ENCODE measurements around the gene MT1HL1.
"Not testable (repeated sequence)": the region's sequence is repeated elsewhere in the genome, so short reads cannot be mapped to it uniquely, and the experiment has no call there.

Gene MT1HL1

GRCh38 chr1:237016626-237017025, 12.4 kb upstream of the MT1HL1 start:
- no peak for DNase-seq (ENCODE audit: low read depth)

GRCh38 chr1:237013608-237014007, 9.4 kb upstream of the MT1HL1 start:
- DNase-seq (ENCODE audit: low read depth) = no peak

- DNase-seq (ENCODE audit: low read depth) = no peak
These were observed 8.6 kb upstream of the MT1HL1 start for GRCh38 chr1:237012788-237013383.

- no peak for DNase-seq (ENCODE audit: low read depth)
These were observed 8.1 kb upstream of the MT1HL1 start for GRCh38 chr1:237012361-237012760.

GRCh38 chr1:237011432-237011831, 7.2 kb upstream of the MT1HL1 start:
- no peak for DNase-seq (ENCODE audit: low read depth)

- DNase-seq (ENCODE audit: low read depth) = no peak
These were observed 5.4 kb upstream of the MT1HL1 start for GRCh38 chr1:237009611-237010010.

GRCh38 chr1:237007147-237007881, 3.1 kb upstream of the MT1HL1 start:
- DNase-seq (ENCODE audit: low read depth) = no peak

- no peak for DNase-seq (ENCODE audit: low read depth)
These were observed 1.4 kb upstream of the MT1HL1 start for GRCh38 chr1:237005674-237006073.

- no peak for DNase-seq (ENCODE audit: low read depth)
These were observed 725 bp downstream of the MT1HL1 start for GRCh38 chr1:237003516-237003915.

- no peak for DNase-seq (ENCODE audit: low read depth)
These were observed 4.0 kb downstream of the MT1HL1 start for GRCh38 chr1:237000191-237000590.

GRCh38 chr1:236998546-236998945, 5.7 kb downstream of the MT1HL1 start:
- no peak for DNase-seq (ENCODE audit: low read depth)

- DNase-seq (ENCODE audit: low read depth) = no peak
These were observed 6.4 kb downstream of the MT1HL1 start for GRCh38 chr1:236997882-236998281.

- DNase-seq (ENCODE audit: low read depth) = no peak
These were observed 6.9 kb downstream of the MT1HL1 start for GRCh38 chr1:236997361-236997760.

GRCh38 chr1:236994450-236994849, 9.8 kb downstream of the MT1HL1 start:
- DNase-seq (ENCODE audit: low read depth) = no peak

- no peak for DNase-seq (ENCODE audit: low read depth)
These were observed 11.8 kb downstream of the MT1HL1 start for GRCh38 chr1:236992449-236992848.

GRCh38 chr1:236990052-236990445, 14.2 kb downstream of the MT1HL1 start:
- DNase-seq (ENCODE audit: low read depth) = no peak

- DNase-seq (ENCODE audit: low read depth) = no peak
These were observed 14.8 kb downstream of the MT1HL1 start for GRCh38 chr1:236989290-236990051.

GRCh38 chr1:236983818-236984217, 20.4 kb downstream of the MT1HL1 start:
- DNase-seq (ENCODE audit: low read depth) = no peak

- no peak for DNase-seq (ENCODE audit: low read depth)
These were observed 21.9 kb downstream of the MT1HL1 start for GRCh38 chr1:236982380-236982779.

GRCh38 chr1:236981431-236981830, 22.8 kb downstream of the MT1HL1 start:
- DNase-seq (ENCODE audit: low read depth) = not testable (repeated sequence)

- DNase-seq (ENCODE audit: low read depth) = no peak
These were observed 23.6 kb downstream of the MT1HL1 start for GRCh38 chr1:236980673-236981072.

GRCh38 chr1:236979149-236979900, 24.9 kb downstream of the MT1HL1 start:
- DNase-seq (ENCODE audit: low read depth) = no peak
